GM21723 (cell line): ENCODE measurements around the gene ANKRD60.

Experiments used
- ATAC-seq: cut with Tn5 transposase; IDR thresholded peaks from one replicate; pipeline ENCODE4 v1.9.1; 2021; ENCODE audit warnings: mild to moderate bottlenecking, moderate library complexity; ENCODE audit not compliant: unreplicated experiment

ANKRD60 gene

GRCh38 chr20:58167759-58168158 lies 60.7 kb downstream of the ANKRD60 start:
- ATAC-seq: no peak
